Measurements from ENCODE around the gene ERCC6L. TPM values are rescaled to one million over a fixed set of nuclear protein-coding genes. Genes with fewer than 3 reads are reported as not detected.
A peak's percentile ranks its signal among the peaks of the same experiment; 100 is the strongest.

ERCC6L gene
- total RNA-seq, 1 donor, result 9.9 TPM

- no peak for TF ChIP-seq CTCF (IDR thresholded peaks at IDR 0.05; ENCODE audit: insufficient read depth, low read length)
- H3K4me3 ChIP-seq (ENCODE audit: low read depth, low read length), result no peak overlapping the region
- peak; percentile 46 for DNase-seq (ENCODE audit: low read depth)
Measured at GRCh38 chrX:72272868-72273267, 34.0 kb upstream of the ERCC6L start.

GRCh38 chrX:72271812-72272211 lies 33.0 kb upstream of the ERCC6L start:
- TF ChIP-seq CTCF (IDR thresholded peaks at IDR 0.05; ENCODE audit: insufficient read depth, low read length), result no peak
- H3K4me3 ChIP-seq (ENCODE audit: low read depth, low read length), result no peak overlapping the region
- no peak for DNase-seq (ENCODE audit: low read depth)

- H3K4me3 ChIP-seq (ENCODE audit: low read depth, low read length), result no peak overlapping the region
- peak; percentile 47 for DNase-seq (ENCODE audit: low read depth)
- TF ChIP-seq CTCF (IDR thresholded peaks at IDR 0.05; ENCODE audit: insufficient read depth, low read length), result peak; percentile 29
Measured at GRCh38 chrX:72271091-72271788, 32.4 kb upstream of the ERCC6L start.

GRCh38 chrX:72270316-72270866 lies 31.6 kb upstream of the ERCC6L start:
- no peak for TF ChIP-seq CTCF (IDR thresholded peaks at IDR 0.05; ENCODE audit: insufficient read depth, low read length)
- H3K4me3 ChIP-seq (ENCODE audit: low read depth, low read length), result no peak overlapping the region
- no peak for DNase-seq (ENCODE audit: low read depth)

GRCh38 chrX:72269671-72270251 lies 30.9 kb upstream of the ERCC6L start:
- no peak overlapping the region for H3K4me3 ChIP-seq (ENCODE audit: low read depth, low read length)
- TF ChIP-seq CTCF (IDR thresholded peaks at IDR 0.05; ENCODE audit: insufficient read depth, low read length), result no peak
- peak; percentile 59 for DNase-seq (ENCODE audit: low read depth)

GRCh38 chrX:72268597-72269365 lies 30.0 kb upstream of the ERCC6L start:
- TF ChIP-seq CTCF (IDR thresholded peaks at IDR 0.05; ENCODE audit: insufficient read depth, low read length), result no peak
- no peak overlapping the region for H3K4me3 ChIP-seq (ENCODE audit: low read depth, low read length)
- DNase-seq (ENCODE audit: low read depth), result peak; percentile 89
